ENCODE measurements around the gene SLC11A1.
A peak's percentile ranks its signal among the peaks of the same experiment; 100 is the strongest.

The SLC11A1 gene

DNA sequence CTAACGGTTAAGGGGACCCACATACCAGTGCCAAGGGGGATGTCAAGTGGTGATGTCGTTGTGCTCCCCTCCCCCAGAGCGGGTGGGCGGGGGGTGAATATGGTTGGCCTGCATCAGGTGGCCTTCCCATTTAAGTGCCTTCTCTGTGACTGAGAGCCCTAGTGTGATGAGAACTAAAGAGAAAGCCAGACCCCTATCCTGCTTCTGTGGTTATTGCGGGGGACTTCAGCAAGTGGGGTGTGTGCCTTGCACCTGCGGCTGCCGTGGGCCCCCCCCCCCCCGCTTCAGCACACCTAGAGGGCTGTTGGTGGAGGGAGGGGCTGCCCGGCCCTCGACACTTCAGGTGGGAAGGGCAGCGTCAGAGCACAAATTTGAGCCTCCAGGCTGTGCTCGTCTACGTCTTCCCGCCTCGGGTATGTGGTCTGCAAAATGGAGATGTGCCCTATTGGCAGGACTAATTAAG lies 23.7 kb downstream of the SLC11A1 start:
- DNase-seq = no peak

DNA sequence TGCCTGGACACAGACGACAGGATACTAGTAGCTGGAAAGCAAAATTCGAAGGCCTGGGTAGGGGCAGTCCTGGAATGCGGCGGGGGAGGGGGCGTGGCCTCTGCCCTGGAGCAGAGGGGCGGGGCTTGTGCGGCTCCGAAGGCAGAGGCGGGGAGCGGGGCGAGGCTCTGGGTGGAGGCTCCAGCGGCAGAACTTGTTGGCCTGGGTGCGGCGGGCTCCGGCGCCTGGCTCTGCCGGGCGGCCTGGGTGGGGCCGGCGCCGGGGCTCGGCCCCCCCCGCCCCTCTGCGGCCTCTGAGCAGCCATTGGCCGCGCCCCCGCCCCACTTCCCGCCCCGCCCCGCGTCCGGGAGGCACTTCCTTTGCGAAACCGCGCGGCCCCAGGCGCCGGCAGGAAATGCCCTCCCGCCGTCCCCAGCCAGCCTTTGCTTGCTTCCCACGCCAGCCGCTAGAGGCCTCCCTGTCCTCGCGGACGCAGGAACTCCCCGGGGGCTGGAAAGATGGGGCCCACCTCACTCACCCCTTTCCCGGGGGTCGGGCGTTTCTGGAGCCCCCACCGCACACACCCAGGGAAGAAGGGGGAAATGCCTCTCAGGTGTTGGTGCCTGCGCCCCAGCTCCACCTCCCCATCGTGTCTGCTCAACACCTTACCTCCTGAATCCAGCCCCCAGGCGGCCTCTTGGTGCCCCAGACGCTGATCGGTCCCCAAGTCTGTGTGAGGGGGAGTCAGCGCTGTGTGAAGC lies 24.3 kb downstream of the SLC11A1 start:
- peak; percentile 95 for DNase-seq

DNA sequence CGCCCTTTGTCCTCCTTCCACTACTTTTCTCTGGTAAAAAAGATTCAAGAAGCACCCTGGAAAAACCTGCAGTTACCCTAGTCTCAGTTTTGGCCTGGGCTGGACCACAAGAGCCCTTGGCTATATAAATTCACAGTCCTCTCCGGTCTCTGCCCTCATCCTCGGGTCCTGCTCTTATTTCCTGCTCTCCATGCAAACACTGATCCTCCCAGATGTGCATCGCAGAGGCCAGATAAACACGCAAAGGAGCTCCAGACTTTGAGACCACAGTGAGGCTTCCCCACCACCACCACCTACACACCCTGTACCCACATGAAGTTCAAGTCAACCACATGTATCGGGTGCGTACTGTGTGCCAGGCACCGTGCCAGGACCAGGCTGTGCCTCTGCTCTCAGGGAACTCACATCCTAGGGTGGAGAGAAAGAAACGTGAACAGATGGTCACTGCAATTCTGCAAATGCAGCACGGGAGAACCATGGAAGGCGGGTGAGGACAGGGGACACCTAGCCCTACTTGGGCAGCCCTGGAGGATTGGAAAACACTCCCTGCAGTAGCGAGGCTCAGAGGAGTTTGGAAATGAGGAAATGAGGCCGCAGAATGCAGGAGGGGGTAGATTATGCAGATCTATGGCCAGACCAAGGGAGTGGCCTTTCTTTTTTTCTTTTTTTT lies 25.0 kb downstream of the SLC11A1 start:
- DNase-seq = peak; percentile 30

DNA sequence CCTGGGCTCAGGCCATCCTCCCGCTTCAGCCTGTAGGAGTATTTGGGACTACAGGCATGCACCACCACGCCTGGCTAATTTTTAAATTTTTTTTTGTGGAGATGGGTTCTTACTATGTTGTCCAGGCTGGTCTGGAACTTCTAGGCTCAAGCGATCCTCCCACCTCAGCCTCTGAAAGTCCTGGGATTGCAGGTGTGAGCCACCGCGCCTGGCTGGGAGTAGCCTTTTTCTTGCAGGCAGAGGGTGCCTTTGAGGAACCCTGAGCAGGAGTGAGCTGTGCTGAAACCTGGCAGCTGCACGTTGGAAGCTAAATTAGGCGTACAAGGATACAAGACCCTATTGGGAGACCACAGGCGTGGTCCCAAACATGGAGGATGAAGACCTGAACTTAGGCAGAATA lies 25.6 kb downstream of the SLC11A1 start:
- DNase-seq = no peak

DNA sequence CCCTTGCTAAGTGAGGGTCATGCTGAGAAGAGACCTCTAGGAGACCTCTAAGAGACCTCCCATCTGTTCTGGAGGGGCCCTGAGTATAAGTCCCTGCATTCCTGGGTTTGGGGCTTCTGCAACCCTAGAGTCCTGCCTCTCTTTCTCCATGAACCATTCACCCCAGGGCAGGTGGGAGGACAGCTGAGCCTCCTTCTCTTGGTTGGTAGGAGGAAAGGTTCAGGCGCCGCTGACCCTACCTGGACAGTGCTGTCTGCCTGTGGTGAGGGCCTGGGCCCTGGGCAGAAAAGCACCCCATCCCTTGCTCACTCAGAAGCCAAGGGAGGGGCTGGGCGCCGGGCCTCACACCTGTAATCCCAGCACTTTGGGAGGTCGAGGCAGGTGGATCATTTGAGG lies 36.2 kb downstream of the SLC11A1 start:
- DNase-seq = no peak

DNA sequence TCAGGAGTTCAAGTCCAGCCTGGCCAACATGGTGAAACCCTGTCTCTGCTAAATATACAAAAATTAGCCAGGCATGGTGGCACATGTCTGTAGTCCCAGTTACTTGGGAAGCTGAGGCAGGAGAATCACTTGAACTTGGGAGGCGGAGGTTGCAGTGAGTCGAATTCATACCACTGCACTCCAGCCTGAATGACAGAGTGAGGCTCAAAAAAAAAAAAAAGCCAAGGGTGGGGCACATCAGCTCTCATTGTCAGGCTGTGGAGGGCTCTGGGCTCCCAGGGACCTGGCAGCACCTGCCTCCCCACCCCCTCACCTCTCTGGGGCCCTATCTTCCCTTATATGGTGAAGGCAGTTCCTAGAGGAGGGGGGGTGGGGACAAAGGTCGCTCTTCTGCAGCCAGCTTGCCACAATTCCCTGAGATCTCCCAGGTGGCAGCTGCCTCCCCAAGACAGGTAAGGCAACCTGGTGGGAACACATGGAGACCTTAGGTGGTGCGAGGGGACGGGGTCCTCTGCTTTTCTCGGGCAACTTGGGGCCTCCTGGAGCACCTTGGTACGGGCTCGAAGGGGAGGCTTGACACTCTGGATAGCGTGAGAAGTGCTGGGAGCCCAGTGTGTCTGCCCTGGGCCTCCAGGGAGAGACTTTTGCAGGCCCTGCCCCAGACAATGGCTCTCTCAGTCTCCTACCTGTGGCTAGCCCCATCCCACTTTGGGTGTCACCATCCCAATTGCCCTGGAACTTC lies 36.8 kb downstream of the SLC11A1 start, which contains the start of gene VIL1:
Gene VIL1, plus strand, starts transcription at position 407 of the 742 bp plus-strand sequence. CDS start 4,656 bp downstream, outside the sequence.
- DNase-seq = no peak

DNA sequence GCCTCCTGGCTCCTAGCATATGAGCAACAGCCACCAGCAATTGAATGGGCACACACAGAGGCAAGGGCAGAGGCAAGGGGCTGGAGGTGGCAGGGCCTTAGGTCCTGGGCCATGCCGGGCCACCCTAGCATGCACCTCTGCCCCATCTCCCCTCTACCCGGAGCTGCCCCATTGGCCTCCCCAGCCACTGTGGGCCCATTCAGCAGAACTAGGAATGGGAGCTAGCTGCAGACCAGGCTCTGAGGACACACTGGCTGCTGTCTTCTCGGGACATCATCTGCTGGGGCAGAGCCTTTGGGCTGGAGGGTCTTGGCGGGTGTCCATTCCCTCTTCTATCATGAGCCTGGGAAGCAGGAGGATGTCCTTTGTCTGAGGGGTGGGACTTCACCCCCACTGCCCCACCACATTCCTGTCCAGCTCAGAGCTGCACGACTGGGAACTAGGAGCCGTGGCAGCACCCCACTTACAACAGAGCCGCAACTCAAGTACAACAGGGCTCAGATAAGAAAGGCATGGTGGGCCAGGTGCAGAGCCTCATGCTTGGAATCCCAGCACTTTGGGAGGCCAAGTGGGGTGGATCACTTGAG lies 37.6 kb downstream of the SLC11A1 start:
- no peak for DNase-seq

DNA sequence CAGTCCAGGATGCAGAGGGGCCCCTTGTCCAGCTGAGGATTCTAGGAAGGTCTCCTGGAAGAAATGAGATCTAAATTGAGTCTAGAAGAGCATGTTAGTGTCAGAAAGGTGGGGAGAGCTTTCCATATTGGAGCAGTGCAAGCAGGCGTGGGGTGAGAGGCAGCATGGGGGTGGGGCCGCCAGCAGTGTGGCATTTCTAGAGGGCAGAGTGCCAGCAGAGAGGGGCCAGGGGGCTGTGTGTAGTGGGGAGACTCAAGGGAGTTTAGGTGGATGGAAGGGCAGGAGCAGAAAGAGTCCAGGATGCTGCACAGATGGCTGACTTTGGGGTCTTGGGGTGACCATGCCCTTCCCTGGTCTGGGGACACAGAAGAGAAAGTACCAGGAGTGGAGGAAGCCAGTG lies 39.0 kb downstream of the SLC11A1 start:
- no peak for DNase-seq

DNA sequence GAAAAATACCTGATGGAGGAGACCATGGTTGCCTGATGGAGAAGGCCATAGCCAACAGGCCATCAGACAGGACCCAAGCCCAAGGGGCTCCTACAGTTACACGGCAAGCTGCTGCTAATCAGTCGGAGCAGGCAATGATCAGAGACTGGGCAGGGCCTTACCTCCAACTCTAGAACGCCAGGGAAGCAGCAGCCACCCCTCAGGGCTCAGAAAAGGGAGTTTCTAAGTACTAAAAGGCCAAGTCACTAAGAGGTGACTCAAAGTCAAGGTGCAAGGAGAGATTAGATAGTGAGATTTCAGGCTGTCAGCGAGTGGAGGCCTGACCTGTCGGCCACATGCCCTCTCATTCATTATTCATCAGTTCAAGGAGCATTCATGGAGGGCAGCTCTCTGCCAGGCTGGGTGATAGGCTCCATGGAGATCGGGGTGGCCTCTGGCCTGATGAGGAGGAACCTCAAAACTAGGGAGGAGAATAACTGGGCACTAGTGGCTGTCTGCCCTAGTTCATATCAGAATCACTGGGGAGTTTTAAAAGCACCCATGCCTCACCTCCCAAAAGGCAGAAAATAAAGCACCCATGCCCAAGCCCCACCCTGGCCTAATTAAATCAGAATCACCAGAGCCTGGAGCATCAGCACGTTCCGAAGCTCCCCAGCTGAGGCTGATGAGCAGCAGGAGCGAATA lies 40.5 kb downstream of the SLC11A1 start:
- no peak for DNase-seq

DNA sequence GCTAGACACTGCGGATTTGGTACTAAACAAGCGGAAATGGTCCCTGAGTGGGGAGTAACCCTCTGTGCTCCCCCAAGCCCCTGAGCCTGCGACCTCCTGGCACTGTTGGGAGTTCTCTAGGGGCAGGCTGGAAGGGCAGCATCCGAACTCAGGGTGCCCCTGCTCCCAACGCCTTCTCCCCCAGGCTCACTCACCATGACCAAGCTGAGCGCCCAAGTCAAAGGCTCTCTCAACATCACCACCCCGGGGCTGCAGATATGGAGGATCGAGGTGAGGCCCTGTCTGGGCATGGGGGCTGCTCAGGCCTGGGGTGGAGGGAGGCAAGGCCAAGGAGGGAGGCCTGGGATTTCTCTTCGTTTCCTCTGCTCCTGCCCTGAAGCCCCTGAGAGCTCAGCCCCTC lies 41.5 kb downstream of the SLC11A1 start:
- DNase-seq = no peak

DNA sequence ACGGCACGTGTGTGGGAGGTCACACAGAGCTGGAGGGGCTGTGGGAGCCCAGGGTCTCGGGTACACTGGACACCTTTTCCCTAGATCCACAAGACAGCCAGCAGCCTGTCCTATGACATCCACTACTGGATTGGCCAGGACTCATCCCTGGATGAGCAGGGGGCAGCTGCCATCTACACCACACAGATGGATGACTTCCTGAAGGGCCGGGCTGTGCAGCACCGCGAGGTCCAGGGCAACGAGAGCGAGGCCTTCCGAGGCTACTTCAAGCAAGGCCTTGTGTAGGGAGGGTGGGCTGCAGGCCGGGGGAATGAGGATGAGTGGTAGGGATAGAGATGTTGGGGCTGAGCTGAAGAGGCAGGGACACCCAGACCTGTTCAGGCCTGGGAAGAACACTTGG lies 43.5 kb downstream of the SLC11A1 start:
- DNase-seq = no peak

DNA sequence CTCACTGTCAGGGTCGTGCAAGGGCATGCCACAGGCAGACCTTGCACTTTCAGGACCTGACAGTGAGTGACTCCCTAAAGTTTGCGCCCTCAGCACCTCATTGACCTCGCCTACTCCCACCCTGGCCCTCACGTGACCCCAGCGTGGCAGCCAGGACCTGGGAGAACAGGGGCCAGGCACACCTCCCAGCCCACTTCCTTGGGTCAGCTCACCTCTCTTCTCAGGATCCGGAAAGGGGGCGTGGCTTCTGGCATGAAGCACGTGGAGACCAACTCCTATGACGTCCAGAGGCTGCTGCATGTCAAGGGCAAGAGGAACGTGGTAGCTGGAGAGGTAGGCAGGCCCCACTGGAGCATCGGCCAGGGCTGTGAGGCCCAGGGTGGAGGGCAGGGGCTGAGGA lies 45.7 kb downstream of the SLC11A1 start:
- no peak for DNase-seq

DNA sequence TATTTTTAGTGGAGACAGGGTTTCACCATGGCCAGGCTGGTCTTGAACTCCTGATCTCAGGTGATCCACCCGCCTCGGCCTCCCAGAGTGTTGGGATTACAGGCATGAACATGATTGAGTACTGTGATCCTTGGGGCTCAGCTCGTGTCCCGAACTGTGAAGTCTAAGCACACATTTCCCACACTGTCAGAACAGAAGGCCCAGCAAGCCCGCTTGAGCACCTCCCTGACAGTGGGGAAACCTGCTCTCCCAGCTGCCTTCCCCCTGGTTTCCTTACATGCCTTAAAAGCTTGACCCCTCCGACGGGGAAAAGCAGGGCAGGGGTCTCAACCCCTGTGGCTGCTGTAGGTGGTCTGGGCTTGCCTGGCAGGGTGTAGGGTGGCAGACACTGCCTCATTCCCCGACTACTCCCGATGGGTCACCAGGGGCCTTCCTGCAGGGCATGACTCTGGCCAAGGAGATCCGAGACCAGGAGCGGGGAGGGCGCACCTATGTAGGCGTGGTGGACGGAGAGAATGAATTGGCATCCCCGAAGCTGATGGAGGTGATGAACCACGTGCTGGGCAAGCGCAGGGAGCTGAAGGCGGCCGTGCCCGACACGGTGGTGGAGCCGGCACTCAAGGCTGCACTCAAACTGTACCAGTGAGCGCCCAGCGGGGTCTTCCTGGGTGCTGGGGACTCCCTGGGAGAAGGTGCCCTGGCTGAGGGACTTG lies 46.9 kb downstream of the SLC11A1 start:
- DNase-seq = no peak

DNA sequence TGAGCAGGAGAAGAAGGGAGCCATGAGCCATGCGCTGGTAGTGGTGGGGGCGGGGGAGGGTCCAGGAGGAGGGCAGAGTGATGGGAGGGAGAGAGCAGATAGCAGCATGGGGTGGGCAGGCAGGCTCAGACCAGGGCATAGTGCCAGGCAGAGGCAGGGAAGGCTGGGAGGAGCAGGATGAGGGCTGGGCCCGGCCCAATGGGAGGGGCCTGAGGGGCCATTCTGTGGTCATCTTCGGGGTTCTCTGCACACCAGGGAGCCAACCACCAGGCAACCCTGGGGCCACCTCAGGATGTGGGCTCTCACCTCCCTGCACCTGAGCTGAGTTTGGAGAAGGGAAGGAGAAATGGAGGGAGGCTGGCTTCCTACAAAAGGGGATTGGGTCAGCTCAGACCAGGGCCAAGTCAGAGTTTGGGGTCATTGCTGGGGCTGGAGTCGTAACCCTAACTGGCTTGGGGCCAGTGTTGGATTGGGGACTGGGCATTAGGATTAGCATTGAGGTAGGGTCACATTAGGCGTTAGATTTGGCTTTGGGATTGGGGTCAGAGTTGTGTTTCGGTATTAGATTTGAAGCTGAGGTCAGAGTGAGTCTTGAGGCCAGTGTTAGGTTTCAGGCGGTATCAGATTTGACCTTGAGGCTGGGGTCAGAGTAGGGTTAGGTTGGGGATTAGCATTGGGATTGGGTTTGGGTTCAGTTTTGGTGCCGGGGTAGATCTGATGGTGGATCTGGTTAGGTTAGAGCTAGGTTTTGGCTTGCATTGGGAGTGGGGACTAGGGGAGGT lies 48.0 kb downstream of the SLC11A1 start:
- DNase-seq = no peak

DNA sequence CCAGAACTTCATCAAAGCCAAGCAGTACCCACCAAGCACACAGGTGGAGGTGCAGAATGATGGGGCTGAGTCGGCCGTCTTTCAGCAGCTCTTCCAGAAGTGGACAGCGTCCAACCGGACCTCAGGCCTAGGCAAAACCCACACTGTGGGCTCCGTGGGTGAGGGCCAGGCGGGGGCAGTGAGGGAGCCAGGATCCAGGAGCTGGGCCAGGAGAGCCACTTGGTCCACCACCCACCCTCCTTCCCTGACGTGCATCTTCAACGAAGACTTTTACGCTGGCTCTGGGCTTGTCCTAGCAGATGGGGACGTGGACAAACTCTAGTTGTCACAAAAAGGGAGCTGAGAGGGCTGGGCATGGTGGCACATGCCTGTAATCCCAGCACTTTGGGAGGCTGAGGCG lies 48.6 kb downstream of the SLC11A1 start:
- DNase-seq = no peak

DNA sequence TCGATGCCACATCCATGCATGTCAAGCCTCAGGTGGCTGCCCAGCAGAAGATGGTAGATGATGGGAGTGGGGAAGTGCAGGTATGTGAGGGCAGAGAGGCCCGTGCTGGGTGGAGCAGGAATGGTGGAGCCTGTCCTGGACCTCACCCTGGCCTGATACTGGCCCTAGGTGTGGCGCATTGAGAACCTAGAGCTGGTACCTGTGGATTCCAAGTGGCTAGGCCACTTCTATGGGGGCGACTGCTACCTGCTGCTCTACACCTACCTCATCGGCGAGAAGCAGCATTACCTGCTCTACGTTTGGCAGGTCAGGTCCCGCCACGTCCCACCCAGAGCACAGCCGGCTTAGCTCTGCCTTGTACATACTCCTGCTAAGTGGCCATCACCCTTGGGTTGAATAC lies 49.8 kb downstream of the SLC11A1 start:
- no peak for DNase-seq

DNA sequence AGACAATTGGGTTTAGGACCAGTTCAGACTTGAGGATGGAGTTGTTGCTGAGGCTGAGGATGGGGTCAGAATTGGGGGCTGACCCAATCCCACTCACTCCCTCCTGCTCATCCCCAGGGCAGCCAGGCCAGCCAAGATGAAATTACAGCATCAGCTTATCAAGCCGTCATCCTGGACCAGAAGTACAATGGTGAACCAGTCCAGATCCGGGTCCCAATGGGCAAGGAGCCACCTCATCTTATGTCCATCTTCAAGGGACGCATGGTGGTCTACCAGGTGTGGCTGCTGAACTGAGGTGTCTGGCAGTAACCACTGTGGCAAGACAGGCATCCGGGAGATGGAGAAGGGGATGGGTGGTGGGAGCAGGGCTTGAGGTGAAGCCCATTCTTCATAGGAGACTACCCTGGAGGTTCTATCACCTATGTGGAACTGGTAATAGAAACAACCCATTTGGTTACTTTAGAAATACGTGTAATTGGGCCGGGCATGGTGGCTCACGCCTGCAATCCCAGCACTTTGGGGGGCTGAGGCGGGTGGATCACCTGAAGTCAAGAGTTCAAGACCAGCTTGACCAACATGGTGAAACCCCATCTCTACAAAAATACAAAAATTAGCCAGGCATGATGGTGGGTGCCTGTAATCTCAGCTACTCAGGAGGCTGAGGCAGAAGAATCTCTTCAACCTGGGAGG lies 50.7 kb downstream of the SLC11A1 start:
- no peak for DNase-seq

DNA sequence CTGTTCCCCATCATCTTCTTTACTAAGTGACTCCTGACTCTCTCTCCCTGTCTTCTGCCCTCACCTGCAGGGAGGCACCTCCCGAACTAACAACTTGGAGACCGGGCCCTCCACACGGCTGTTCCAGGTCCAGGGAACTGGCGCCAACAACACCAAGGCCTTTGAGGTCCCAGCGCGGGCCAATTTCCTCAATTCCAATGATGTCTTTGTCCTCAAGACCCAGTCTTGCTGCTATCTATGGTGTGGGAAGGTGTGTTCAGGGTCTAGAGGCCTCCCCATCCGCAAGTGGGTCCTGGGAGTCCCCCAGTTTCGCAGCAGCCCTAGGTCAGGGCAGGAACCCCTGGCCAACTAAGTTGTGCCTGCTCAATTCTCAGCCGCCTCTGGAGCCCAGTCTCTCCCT lies 52.4 kb downstream of the SLC11A1 start:
- no peak for DNase-seq

DNA sequence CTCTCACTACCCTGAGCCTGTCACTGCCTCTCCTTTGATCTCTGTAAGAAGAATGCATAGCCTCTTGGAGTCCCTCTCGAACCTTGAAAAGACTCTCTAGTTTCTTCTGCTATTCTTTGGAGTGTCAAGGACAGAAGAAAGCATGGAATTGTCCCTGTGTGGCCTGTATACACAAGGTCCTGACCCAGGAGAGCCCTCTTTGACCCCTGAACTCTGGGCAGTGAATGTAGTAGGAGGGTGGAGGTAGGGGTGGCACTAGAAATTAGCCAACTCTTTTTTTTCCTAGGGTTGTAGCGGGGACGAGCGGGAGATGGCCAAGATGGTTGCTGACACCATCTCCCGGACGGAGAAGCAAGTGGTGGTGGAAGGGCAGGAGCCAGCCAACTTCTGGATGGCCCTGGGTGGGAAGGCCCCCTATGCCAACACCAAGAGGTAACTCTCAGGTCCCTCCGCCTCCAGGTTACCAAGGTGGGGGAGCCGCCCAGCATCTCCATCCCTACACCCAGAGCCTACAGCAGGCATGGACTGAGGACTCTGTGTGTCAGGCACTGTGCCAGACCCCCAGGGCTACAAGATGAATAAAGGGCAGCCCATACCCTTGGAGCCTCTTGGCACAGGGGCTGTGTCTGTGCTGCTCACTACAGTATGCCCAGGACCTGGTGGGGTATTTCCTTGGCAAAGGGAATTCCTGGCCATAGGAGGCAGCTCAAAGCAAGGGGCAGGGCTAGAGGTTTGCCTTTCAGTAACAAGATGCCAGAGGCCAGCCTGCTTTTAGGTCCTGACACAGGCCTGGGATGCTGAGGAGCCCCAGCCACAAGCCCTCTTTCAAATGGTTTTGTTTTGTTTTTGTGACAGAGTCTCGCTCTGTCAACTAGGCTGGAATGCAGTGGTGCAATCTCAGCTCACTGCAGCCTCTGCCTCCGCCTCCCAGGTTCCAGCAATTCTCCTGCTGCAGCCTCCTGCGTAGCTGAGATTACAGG lies 53.2 kb downstream of the SLC11A1 start:
- no peak for DNase-seq
